Measurements from ENCODE around the gene LHX5.
A peak's percentile ranks its signal among the peaks of the same experiment; 100 is the strongest.

LHX5 gene

GRCh38 chr12:113438523-113439300, 33.0 kb downstream of the LHX5 start:
- no peak for DNase-seq

GRCh38 chr12:113437729-113438100, 34.0 kb downstream of the LHX5 start:
- no peak for DNase-seq

GRCh38 chr12:113436993-113437728, 34.5 kb downstream of the LHX5 start:
- DNase-seq = no peak

- no peak for DNase-seq
Observed at GRCh38 chr12:113436586-113436985, 35.1 kb downstream of the LHX5 start.

- DNase-seq = no peak
Observed at GRCh38 chr12:113435367-113435766, 36.3 kb downstream of the LHX5 start.

GRCh38 chr12:113432986-113433385, 38.7 kb downstream of the LHX5 start:
- no peak for DNase-seq

- DNase-seq = no peak
Observed at GRCh38 chr12:113428482-113428881, 43.2 kb downstream of the LHX5 start.

GRCh38 chr12:113427882-113428281, 43.8 kb downstream of the LHX5 start:
- no peak for DNase-seq

GRCh38 chr12:113425960-113426453, 45.7 kb downstream of the LHX5 start:
- no peak for DNase-seq

- DNase-seq = peak; percentile 84
Observed at GRCh38 chr12:113424915-113425823, 46.5 kb downstream of the LHX5 start.

GRCh38 chr12:113424456-113424855, 47.2 kb downstream of the LHX5 start:
- no peak for DNase-seq

- DNase-seq = no peak
Observed at GRCh38 chr12:113422886-113423669, 48.6 kb downstream of the LHX5 start.

GRCh38 chr12:113422030-113422885, 49.4 kb downstream of the LHX5 start, which contains the start of gene SDSL:
Gene SDSL, plus strand, starts transcription at chr12:113422380. Its CDS starts 5,603 bp downstream, at chr12:113427983.
- DNase-seq = no peak

GRCh38 chr12:113420996-113421595, 50.6 kb downstream of the LHX5 start:
- DNase-seq = no peak

- no peak for DNase-seq
Observed at GRCh38 chr12:113418213-113418879, 53.3 kb downstream of the LHX5 start.

- DNase-seq = no peak
Observed at GRCh38 chr12:113416091-113416754, 55.4 kb downstream of the LHX5 start.

GRCh38 chr12:113414519-113415038, 57.1 kb downstream of the LHX5 start:
- no peak for DNase-seq

- DNase-seq = no peak
Observed at GRCh38 chr12:113413488-113413939, 58.2 kb downstream of the LHX5 start.

Measured in activated effector memory CD4-positive, alpha-beta T cell treated with anti-CD3 and anti-CD28 coated beads, Interleukin-2, amount 50 U/mL, for 16 hours (primary cell).